H1 (cell line): ENCODE data around the gene ANKRD11. TPM values are rescaled to one million over a fixed set of nuclear protein-coding genes. Genes with fewer than 3 reads are reported as not detected.

ENCODE experiments used
- CTCF ChIA-PET: fragments of 300-600 bp; sonication (Branson Sonifier 250); formaldehyde crosslinking; loops from one replicate; lab custom pipeline; 2021; ENCODE audit not compliant: partially characterized antibody; lab: Charles Lee
- POLR2A ChIA-PET: fragments of 300-600 bp; sonication (Branson Sonifier 250); formaldehyde crosslinking; loops from one replicate; lab custom pipeline; 2021; ENCODE audit warnings: inconsistent platforms; ENCODE audit not compliant: partially characterized antibody; lab: Charles Lee
- DNase-seq, 2 experiments: peaks; one replicate each; pipeline versions ENCODE4 v3.0.0 to v3.0.0-alpha.2; 2010 to 2022; ENCODE audit warnings: low spot score in 2 of 2, low read depth in 1 of 2, mixed read lengths in 1 of 2
- FAIRE-seq: peaks from 2 replicates; lab custom pipeline; 2011; peaks lifted over from hg19 to GRCh38; lab: Jason Lieb, UNC
- H2AFZ ChIP-seq: 2 replicates; pipeline ENCODE4 v1.8.1; 2012; ENCODE audit warnings: low read length, inconsistent platforms
- H2AK5ac ChIP-seq: 2 replicates; pipeline ENCODE4 v1.6.1; 2013; ENCODE audit warnings: low read depth, low read length
- H2BK120ac ChIP-seq: replicated peaks from 2 replicates; pipeline ENCODE3; 2013; ENCODE audit warnings: low read depth, low read length, inconsistent platforms
- H2BK12ac ChIP-seq: 2 replicates; pipeline ENCODE4 v1.6.1; 2013; ENCODE audit warnings: low read depth, low read length
- H2BK15ac ChIP-seq: 2 replicates; pipeline ENCODE4 v1.6.1; 2013; ENCODE audit warnings: low read length
- H2BK20ac ChIP-seq: 2 replicates; pipeline ENCODE4 v1.6.1; 2013; ENCODE audit warnings: low read length
- H2BK5ac ChIP-seq: 2 replicates; pipeline ENCODE4 v1.6.1; 2013; ENCODE audit warnings: low read depth, low read length
- H3K14ac ChIP-seq: 2 replicates; pipeline ENCODE4 v1.6.1; 2013; ENCODE audit warnings: inconsistent platforms; ENCODE audit not compliant: insufficient read length
- H3K18ac ChIP-seq: 2 replicates; pipeline ENCODE4 v1.6.1; 2013; ENCODE audit warnings: low read length; ENCODE audit errors: extremely low read depth
- H3K23ac ChIP-seq: 2 replicates; pipeline ENCODE4 v1.6.1; 2013; ENCODE audit warnings: inconsistent platforms; ENCODE audit not compliant: insufficient read length
- H3K23me2 ChIP-seq: 2 replicates; pipeline ENCODE4 v1.6.1; 2013; ENCODE audit warnings: low read depth, low read length
- H3K27ac ChIP-seq: 2 replicates; pipeline ENCODE4 v1.6.1; 2011; ENCODE audit warnings: low read depth, low read length, inconsistent platforms
- H3K27me3 ChIP-seq, 4 experiments: replicated peaks in 1 of 4; 1 replicate in 1 of 4; 2 replicates in 3 of 4; pipeline versions ENCODE4 v1.6.1 to v1.8.1; 2011 to 2013; ENCODE audit warnings: low read length in 3 of 4, mild to moderate bottlenecking in 3 of 4, inconsistent platforms in 2 of 4, mixed read lengths in 2 of 4, moderate library complexity in 1 of 4; ENCODE audit not compliant: control insufficient read depth in 3 of 4, insufficient read depth in 3 of 4; ENCODE audit errors: extremely low read depth in 1 of 4
- H3K36me3 ChIP-seq, 4 experiments: 2 replicates each; pipeline versions ENCODE4 v1.6.1 to v1.8.1; 2011 to 2013; ENCODE audit warnings: mild to moderate bottlenecking in 4 of 4, low read length in 3 of 4, moderate library complexity in 2 of 4, control low read depth in 1 of 4, inconsistent platforms in 1 of 4; ENCODE audit not compliant: insufficient read depth in 4 of 4, control insufficient read depth in 2 of 4
- H3K4ac ChIP-seq: replicated peaks from 2 replicates; pipeline ENCODE3; 2013; ENCODE audit warnings: low read length, low read depth, mixed read lengths, inconsistent platforms; ENCODE audit not compliant: insufficient read length
- H3K4me1 ChIP-seq, 4 experiments: replicated peaks in 1 of 4; 1 replicate in 1 of 4; 2 replicates in 3 of 4; pipeline versions ENCODE4 v1.6.1 to v1.8.1; 2011 to 2013; ENCODE audit warnings: low read length in 3 of 4, inconsistent platforms in 2 of 4, mixed read lengths in 1 of 4; ENCODE audit not compliant: insufficient read depth in 4 of 4, control insufficient read depth in 3 of 4
- H3K4me2 ChIP-seq, 2 experiments: 2 replicates each; pipeline versions ENCODE4 v1.6.1 to v1.8.1; 2011 to 2013; ENCODE audit warnings: low read depth in 2 of 2, low read length in 2 of 2, control low read depth in 1 of 2, inconsistent platforms in 1 of 2, mild to moderate bottlenecking in 1 of 2; ENCODE audit not compliant: insufficient read depth in 1 of 2
- H3K4me3 ChIP-seq, 4 experiments: fragments of 200-600, 300-600 bp in 1 of 4; sonication (generic), shearing (Covaris generic), sonication (Bioruptor Twin) in 1 of 4; 2 replicates each; pipeline versions ENCODE4 v1.5.1 to v1.8.1; 2011 to 2016; ENCODE audit warnings: low read length in 4 of 4, low read depth in 3 of 4, control low read depth in 2 of 4, inconsistent platforms in 2 of 4, mild to moderate bottlenecking in 2 of 4, mixed read lengths in 1 of 4, moderate library complexity in 1 of 4; ENCODE audit not compliant: insufficient read depth in 2 of 4; ENCODE audit errors: extremely low read depth in 1 of 4
- H3K56ac ChIP-seq: replicated peaks from 2 replicates; pipeline ENCODE3; 2013; ENCODE audit warnings: low read depth, mild to moderate bottlenecking, mixed read lengths, low read length, inconsistent platforms; ENCODE audit not compliant: insufficient read length
- H3K79me1 ChIP-seq: 2 replicates; pipeline ENCODE4 v1.6.1; 2013; ENCODE audit warnings: low read depth, low read length, control low read depth
- H3K79me2 ChIP-seq, 2 experiments: 2 replicates each; pipeline versions ENCODE4 v1.6.1 to v1.8.1; 2012 to 2013; ENCODE audit warnings: low read length in 2 of 2, mild to moderate bottlenecking in 2 of 2, inconsistent platforms in 1 of 2; ENCODE audit not compliant: insufficient read depth in 2 of 2, control insufficient read depth in 1 of 2
- H3K9ac ChIP-seq, 4 experiments: replicated peaks in 1 of 4; 1 replicate in 1 of 4; 2 replicates in 3 of 4; pipeline versions ENCODE4 v1.6.1 to v1.8.1; 2011 to 2013; ENCODE audit warnings: low read depth in 3 of 4, low read length in 3 of 4, control low read depth in 2 of 4, mild to moderate bottlenecking in 2 of 4, moderate library complexity in 2 of 4, inconsistent platforms in 1 of 4; ENCODE audit errors: extremely low read depth in 1 of 4
- H3K9me3 ChIP-seq, 2 experiments: 2 replicates each; pipeline versions ENCODE4 v1.6.1 to v1.8.1; 2012 to 2013; ENCODE audit warnings: mild to moderate bottlenecking in 2 of 2, moderate library complexity in 2 of 2, control low read depth in 1 of 2, inconsistent platforms in 1 of 2, low read depth in 1 of 2, low read length in 1 of 2, mixed read lengths in 1 of 2; ENCODE audit not compliant: insufficient read depth in 2 of 2
- H4K20me1 ChIP-seq, 2 experiments: replicated peaks in 1 of 2; 2 replicates each; pipeline versions ENCODE3 to v1.8.1; 2011 to 2013; ENCODE audit warnings: inconsistent platforms in 2 of 2, low read length in 2 of 2, mild to moderate bottlenecking in 1 of 2; ENCODE audit not compliant: insufficient read depth in 2 of 2, control insufficient read depth in 1 of 2
- H4K5ac ChIP-seq: 2 replicates; pipeline ENCODE4 v1.6.1; 2013; ENCODE audit warnings: low read length, low read depth, mixed read lengths, inconsistent platforms; ENCODE audit not compliant: insufficient read length
- H4K8ac ChIP-seq: 2 replicates; pipeline ENCODE4 v1.8.0; 2013; ENCODE audit warnings: mild to moderate bottlenecking, moderate library complexity, low read length, inconsistent platforms; ENCODE audit not compliant: insufficient read depth; ENCODE audit errors: extremely low read depth
- H4K91ac ChIP-seq: replicated peaks from 2 replicates; pipeline ENCODE3; 2013; ENCODE audit warnings: low read length, mixed read lengths, inconsistent platforms; ENCODE audit not compliant: insufficient read length
- CEBPB ChIP-seq: IDR thresholded peaks from 2 replicates; pipeline ENCODE4 v1.6.1; 2012; ENCODE audit warnings: low read depth, low read length
- KDM1A ChIP-seq: fragments of 200-600, 300-600 bp; sonication (generic); IDR thresholded peaks from 2 replicates; pipeline ENCODE4 v1.7.1; 2016; ENCODE audit warnings: mild to moderate bottlenecking, low read length, borderline replicate concordance
- KDM5A ChIP-seq: fragments of 200-600 bp; IDR thresholded peaks from 2 replicates; pipeline ENCODE4 v1.7.1; 2012; ENCODE audit warnings: mild to moderate bottlenecking, low read length, inconsistent platforms, mixed read lengths
- POLR2AphosphoS5 ChIP-seq: IDR thresholded peaks from 2 replicates; pipeline ENCODE4 v1.6.1; 2011; ENCODE audit warnings: low read depth, low read length
- ZNF274 ChIP-seq: IDR thresholded peaks from 2 replicates; pipeline ENCODE4 v1.7.0; 2012; ENCODE audit warnings: low read length, borderline replicate concordance; ENCODE audit errors: extremely low read depth
- WGBS, 2 experiments: shearing (Covaris generic) in 1 of 2; methylation state at CpG; one replicate each; pipeline versions ENCODE4 v1.1.6 to v1.1.7; 2013 to 2015; ENCODE audit warnings: low lambda C conversion rate in 2 of 2, mixed read lengths in 2 of 2, inconsistent platforms in 1 of 2, low coverage in 1 of 2, missing lambda C conversion rate in 1 of 2; ENCODE audit not compliant: insufficient replicate concordance in 2 of 2, insufficient coverage in 1 of 2, insufficient read length in 1 of 2; ENCODE audit errors: extremely low coverage in 1 of 2, missing lambda C conversion rate in 1 of 2; 5-methylcytosine and 5-hydroxymethylcytosine counted together
- polyA plus RNA-seq, 7 experiments: library from polyadenylated mRNA; depleted of rRNA in 3 of 7; stranded (reverse) in 5 of 7; unstranded in 2 of 7; fragments of >200 nt in 5 of 7; fragments of 200-250 nt in 2 of 7; gene quantifications; 1 replicate in 5 of 7; 2 replicates in 1 of 7; 4 replicates in 1 of 7; pipeline versions ENCODE4 v1.2.1 to v1.2.3, GENCODE V29; 2011 to 2013; ENCODE audit warnings: missing spikeins in 2 of 7, mixed read lengths in 2 of 7
- total RNA-seq: library from RNA; stranded (reverse); fragmentation: NEBNext Ultra II Directional; extraction: Animal tissue kit (Norgen Biotek cat#: 25700); gene quantifications from 2 replicates; pipeline ENCODE4 v1.2.1, GENCODE V29; 2021

ANKRD11 gene
- total and polyA plus RNA-seq, 2 of the 8 experiments (the other 6 are each of a cell fraction or from before 2014, with no cell fraction given) = 46.5 to 142 TPM

- Histone ChIP-seq H2BK120ac (no peak overlapping the region), H2BK20ac (no peak overlapping the region), H3K14ac (no peak overlapping the region), H4K8ac (peak overlapping the region; percentile 57)
- CTCF ChIA-PET = interaction anchor here (2.0 to 4.6 kb wide), 4 partner anchors 10 to 292 kb away, joined by 6 to 26 read pairs (median 10); no protein-coding TSS in a partner anchor
- TF ChIP-seq KDM1A (no peak), CEBPB (no peak), ZNF274 (no peak), POLR2AphosphoS5 (0 out of 2 replicates have a peak, but pooled peaks have one; percentile 24), KDM5A (no peak)
- TF ChIP-seq, all 59 proteins: peak for 1
- peaks cover 5 to 32% (median 18%) of the 10 kb centered on the region in 4 experiments for H3K36me3 ChIP-seq
- no peaks in the 10 kb centered on the region for H3K23me2 ChIP-seq
- H3K4ac ChIP-seq = no peak overlapping the region
- H3K4me3 ChIP-seq = no peak overlapping the region
- no peak overlapping the region for H3K56ac ChIP-seq
- DNase-seq (no peak), FAIRE-seq (no peak)
- no peak overlapping the region for H2AK5ac ChIP-seq
- no peaks in the 10 kb centered on the region for H3K4me1 ChIP-seq
- H3K27me3 ChIP-seq = no peaks in the 10 kb centered on the region
- peaks cover 0 to 7% of the 10 kb centered on the region in 2 experiments for H4K20me1 ChIP-seq
- H3K9me3 ChIP-seq = no peaks in the 10 kb centered on the region; a peak in 1 of 4 replicates
- no peak overlapping the region for H3K27ac ChIP-seq
- H3K23ac ChIP-seq = no peak overlapping the region
- POLR2A ChIA-PET = interaction anchor here (0.5 to 2.0 kb wide), 13 partner anchors 8 to 383 kb away, joined by 3 to 8 read pairs (median 4); no protein-coding TSS in a partner anchor
- H2BK12ac ChIP-seq = no peak overlapping the region
- H3K4me2 ChIP-seq = no peak overlapping the region; a peak in 1 of 4 replicates
- no peaks in the 10 kb centered on the region for H3K79me2 ChIP-seq
- WGBS, 2 experiments = 96% methylated on average over 16 of the region's 21 CpGs; no CpG with 5 or more reads in 1 of the 2 experiments
- peaks cover 2% of the 10 kb centered on the region for H3K79me1 ChIP-seq
- no peak overlapping the region for H2BK5ac ChIP-seq
- no peak overlapping the region for H4K91ac ChIP-seq
- H2BK15ac ChIP-seq = no peak overlapping the region
- no peak overlapping the region for H4K5ac ChIP-seq
- no peak overlapping the region for H2AFZ ChIP-seq
- no peak overlapping the region for H3K9ac ChIP-seq
- no peak overlapping the region for H3K18ac ChIP-seq
These were observed 224.7 kb downstream of the ANKRD11 start for GRCh38 chr16:89265647-89266046.
